HL-60 (cell line): ENCODE data around the gene CCDC134.

Source experiments
- DNase-seq, 2 experiments: peaks; one replicate each; pipeline ENCODE4 v3.0.0-alpha.2; 2010 to 2020; ENCODE audit warnings: low read depth in 1 of 2, low spot score in 1 of 2
- H3K27ac ChIP-seq: fragments of 250-450 bp; sonication (Bioruptor Pico); replicated peaks from 2 replicates; pipeline ENCODE4 v1.5.1; 2020; ENCODE audit warnings: mild to moderate bottlenecking, moderate library complexity
- H3K27me3 ChIP-seq: fragments of 250-450 bp; sonication (Bioruptor Pico); 2 replicates; pipeline ENCODE4 v1.5.1; 2021; ENCODE audit warnings: mild to moderate bottlenecking, moderate library complexity; ENCODE audit not compliant: insufficient read depth, poor library complexity, severe bottlenecking
- H3K4me3 ChIP-seq: replicated peaks from 2 replicates; pipeline ENCODE4 v1.5.1; 2011; ENCODE audit warnings: mild to moderate bottlenecking, control low read depth, low read length; ENCODE audit not compliant: insufficient read depth
- GABPA ChIP-seq: IDR thresholded peaks from 2 replicates; pipeline ENCODE4 v1.6.1; 2012; ENCODE audit warnings: low read depth
- POLR2AphosphoS5 ChIP-seq: IDR thresholded peaks from 2 replicates; pipeline ENCODE4 v1.6.1; 2012; ENCODE audit warnings: low read depth
- SPI1 ChIP-seq: IDR thresholded peaks from 2 replicates; pipeline ENCODE4 v1.6.1; 2012; ENCODE audit warnings: low read depth, mild to moderate bottlenecking, borderline replicate concordance
- TF ChIP-seq, protein P1 (sequence below): IDR thresholded peaks from one replicate; pipeline ENCODE4 v1.5.1; 2011; ENCODE audit warnings: low read length, control low read depth, inconsistent platforms; ENCODE audit not compliant: insufficient read depth
- TF ChIP-seq, protein P2 (sequence below): IDR thresholded peaks from 2 replicates; pipeline ENCODE4 v1.6.1; 2012; ENCODE audit warnings: low read depth; ENCODE audit not compliant: insufficient replicate concordance

Gene CCDC134

DNA sequence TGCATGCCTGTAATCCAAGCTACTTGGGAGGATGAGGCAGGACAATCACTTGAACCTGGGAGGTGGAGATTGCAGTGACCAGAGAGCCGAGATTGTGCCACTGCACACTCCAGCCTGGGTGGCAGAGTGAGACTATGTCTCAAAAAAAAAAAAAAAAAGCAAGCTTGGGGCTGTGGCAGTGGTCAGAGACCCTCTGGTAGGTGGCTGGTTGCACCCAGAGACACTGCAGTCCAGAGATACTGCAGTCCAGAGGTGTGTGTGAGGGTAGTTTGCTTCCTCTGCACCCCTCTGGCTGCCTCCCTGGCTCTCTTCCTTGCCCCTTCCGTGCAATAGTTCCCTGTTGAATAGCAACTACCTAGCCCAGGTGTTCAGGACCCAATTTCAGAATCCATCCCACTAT lies 1.7 kb upstream of the CCDC134 start:
- Histone ChIP-seq H3K27ac (no peak overlapping the region), H3K4me3 (no peak overlapping the region), H3K27me3 (no peaks in the 10 kb centered on the region)
- no peak for TF ChIP-seq GABPA
- TF ChIP-seq, protein P1, sequence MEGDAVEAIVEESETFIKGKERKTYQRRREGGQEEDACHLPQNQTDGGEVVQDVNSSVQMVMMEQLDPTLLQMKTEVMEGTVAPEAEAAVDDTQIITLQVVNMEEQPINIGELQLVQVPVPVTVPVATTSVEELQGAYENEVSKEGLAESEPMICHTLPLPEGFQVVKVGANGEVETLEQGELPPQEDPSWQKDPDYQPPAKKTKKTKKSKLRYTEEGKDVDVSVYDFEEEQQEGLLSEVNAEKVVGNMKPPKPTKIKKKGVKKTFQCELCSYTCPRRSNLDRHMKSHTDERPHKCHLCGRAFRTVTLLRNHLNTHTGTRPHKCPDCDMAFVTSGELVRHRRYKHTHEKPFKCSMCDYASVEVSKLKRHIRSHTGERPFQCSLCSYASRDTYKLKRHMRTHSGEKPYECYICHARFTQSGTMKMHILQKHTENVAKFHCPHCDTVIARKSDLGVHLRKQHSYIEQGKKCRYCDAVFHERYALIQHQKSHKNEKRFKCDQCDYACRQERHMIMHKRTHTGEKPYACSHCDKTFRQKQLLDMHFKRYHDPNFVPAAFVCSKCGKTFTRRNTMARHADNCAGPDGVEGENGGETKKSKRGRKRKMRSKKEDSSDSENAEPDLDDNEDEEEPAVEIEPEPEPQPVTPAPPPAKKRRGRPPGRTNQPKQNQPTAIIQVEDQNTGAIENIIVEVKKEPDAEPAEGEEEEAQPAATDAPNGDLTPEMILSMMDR, result no peak
- TF ChIP-seq, protein P2, sequence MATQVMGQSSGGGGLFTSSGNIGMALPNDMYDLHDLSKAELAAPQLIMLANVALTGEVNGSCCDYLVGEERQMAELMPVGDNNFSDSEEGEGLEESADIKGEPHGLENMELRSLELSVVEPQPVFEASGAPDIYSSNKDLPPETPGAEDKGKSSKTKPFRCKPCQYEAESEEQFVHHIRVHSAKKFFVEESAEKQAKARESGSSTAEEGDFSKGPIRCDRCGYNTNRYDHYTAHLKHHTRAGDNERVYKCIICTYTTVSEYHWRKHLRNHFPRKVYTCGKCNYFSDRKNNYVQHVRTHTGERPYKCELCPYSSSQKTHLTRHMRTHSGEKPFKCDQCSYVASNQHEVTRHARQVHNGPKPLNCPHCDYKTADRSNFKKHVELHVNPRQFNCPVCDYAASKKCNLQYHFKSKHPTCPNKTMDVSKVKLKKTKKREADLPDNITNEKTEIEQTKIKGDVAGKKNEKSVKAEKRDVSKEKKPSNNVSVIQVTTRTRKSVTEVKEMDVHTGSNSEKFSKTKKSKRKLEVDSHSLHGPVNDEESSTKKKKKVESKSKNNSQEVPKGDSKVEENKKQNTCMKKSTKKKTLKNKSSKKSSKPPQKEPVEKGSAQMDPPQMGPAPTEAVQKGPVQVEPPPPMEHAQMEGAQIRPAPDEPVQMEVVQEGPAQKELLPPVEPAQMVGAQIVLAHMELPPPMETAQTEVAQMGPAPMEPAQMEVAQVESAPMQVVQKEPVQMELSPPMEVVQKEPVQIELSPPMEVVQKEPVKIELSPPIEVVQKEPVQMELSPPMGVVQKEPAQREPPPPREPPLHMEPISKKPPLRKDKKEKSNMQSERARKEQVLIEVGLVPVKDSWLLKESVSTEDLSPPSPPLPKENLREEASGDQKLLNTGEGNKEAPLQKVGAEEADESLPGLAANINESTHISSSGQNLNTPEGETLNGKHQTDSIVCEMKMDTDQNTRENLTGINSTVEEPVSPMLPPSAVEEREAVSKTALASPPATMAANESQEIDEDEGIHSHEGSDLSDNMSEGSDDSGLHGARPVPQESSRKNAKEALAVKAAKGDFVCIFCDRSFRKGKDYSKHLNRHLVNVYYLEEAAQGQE, result no peak
- no peak for TF ChIP-seq POLR2AphosphoS5
- no peak for TF ChIP-seq SPI1
- no peak for DNase-seq

DNA sequence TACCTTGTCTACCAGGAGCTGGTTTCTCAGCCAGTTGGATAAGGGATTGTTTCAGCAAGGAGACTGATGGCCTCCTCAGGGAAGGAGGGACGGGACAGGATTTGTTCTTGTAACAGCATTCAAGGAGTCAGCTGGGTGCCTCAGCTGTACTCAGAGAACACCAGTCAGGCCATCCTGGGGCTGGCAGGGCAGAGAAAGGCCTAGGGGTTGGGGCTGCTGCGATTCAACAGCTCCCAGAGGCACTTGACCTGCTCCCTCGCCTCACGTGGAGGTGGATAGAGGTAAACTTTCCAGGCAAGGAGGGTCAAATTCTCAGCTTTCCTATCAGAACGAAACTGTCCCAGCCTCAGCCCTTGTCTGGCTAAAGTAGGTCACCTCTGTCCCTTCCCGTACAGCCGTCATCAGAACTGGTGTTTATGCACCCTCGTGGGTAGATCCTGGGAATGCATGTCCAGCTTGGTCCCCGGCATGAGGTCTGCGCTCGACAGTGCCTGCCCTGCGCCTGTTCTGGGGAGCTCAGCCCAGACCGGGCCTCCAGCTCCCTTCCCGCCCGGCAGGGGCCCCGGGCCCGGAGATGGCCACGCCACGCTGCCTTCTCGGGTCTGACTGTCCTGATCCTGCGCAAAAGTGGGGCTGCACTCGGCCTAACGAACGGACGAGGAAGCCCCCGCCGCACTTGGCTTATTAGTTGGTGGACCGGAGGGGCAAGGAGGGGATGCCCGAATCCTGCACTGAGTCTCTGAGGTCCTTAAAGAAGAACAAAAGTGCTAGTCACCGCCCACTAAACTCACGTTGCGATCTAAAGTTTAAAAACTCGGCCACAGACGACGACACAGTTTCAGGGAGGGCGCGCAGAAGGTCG lies 762 bp upstream of the CCDC134 start:
- DNase-seq, result no peak
- Histone ChIP-seq H3K27me3 (no peaks in the 10 kb centered on the region), H3K27ac (peak overlapping the region; percentile 94), H3K4me3 (peak overlapping the region; percentile 83)
- TF ChIP-seq, protein P2, result no peak
- TF ChIP-seq SPI1 (no peak), POLR2AphosphoS5 (no peak), GABPA (no peak)
- TF ChIP-seq, protein P1, result no peak

DNA sequence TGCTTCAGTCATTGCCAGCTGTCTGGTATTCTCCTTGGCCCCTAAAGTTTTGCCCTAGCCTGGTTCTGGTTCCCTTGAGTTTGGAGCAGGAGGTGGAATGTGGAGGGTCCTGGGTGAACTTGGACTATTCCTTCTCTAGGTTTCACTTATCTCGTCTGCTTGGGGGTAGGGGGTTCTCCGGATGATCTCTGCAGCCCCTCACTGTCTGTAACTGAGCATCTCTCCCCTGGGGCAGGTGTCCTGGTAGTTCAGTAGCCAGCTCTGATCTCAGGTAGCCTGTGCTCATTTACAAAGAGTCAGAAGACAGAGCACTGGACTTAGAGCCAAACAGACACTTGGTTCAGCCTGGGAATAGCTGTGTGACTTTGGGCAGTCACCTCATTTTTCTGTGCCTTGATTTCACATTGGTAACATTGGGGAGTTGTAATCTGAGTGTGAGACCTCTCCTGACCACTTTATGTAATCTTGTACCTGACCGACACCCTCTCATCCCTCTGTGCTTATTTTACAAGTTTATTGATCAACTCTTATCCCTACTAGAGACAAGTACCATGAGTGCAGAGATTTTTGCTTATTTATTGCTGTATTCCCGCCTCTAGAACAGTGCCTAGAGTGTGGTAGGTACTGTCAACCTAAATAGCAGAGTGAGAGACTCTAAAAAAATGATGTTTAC lies 804 bp downstream of the CCDC134 start:
- Histone ChIP-seq H3K27me3 (no peaks in the 10 kb centered on the region), H3K27ac (peak overlapping the region; percentile 94), H3K4me3 (peak overlapping the region; percentile 83)
- TF ChIP-seq GABPA (no peak), SPI1 (no peak)
- DNase-seq, result no peak

DNA sequence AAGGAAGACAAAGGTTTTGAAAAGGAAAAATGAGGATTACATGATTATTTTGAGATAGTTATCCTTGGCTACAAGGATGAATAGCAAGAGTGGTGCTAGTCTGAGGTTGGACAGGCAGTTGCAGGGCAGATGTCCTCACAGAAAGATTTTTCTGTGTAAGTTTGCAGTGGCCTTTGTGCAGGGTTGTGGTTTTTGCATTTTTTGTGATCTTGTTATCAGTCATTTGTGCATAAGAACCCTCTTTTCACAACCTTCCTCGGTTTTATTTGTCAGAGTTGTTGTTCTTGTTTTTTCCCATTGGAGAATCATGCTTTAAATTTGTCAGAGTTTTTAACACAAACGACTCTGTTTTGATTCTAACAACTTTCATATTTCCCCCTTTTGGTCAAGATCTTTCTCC lies 1.4 kb downstream of the CCDC134 start:
- DNase-seq, result no peak
- TF ChIP-seq GABPA (no peak), POLR2AphosphoS5 (no peak)
- TF ChIP-seq, protein P1, result no peak
- TF ChIP-seq, protein P2, result no peak
- H3K4me3 ChIP-seq, result peak overlapping the region; percentile 83
- no peak overlapping the region for H3K27ac ChIP-seq
- H3K27me3 ChIP-seq, result no peaks in the 10 kb centered on the region
